GM21825 (cell line): ENCODE data around the gene RGMA.
A peak's percentile ranks its signal among the peaks of the same experiment; 100 is the strongest.

Source experiments
- ATAC-seq: cut with Tn5 transposase; IDR thresholded peaks from one replicate; pipeline ENCODE4 v1.9.1; 2021; ENCODE audit warnings: mild to moderate bottlenecking, moderate library complexity; ENCODE audit not compliant: unreplicated experiment

RGMA gene

GRCh38 chr15:93020976-93021772 is 67.8 kb downstream of the RGMA start:
- ATAC-seq = peak; percentile 74

DNA sequence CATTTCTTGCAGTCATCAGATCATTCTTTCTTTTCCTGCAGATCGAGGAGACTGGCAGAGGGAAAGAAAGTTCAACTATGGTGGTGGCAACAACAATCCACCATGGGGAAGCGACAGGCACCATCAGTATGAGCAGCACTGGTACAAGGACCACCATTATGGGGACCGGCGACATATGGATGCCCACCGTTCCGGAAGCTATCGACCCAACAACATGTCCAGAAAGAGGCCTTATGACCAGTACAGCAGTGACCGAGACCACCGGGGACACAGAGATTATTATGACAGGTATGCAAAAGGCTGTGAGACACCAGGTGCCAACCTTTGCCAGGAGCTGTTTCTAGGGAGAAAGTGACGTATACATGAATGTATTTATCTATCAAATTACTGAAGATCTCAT is 69.0 kb downstream of the RGMA start:
- ATAC-seq = no peak

- no peak for ATAC-seq
Observed at GRCh38 chr15:93019090-93019489, 69.9 kb downstream of the RGMA start.

DNA sequence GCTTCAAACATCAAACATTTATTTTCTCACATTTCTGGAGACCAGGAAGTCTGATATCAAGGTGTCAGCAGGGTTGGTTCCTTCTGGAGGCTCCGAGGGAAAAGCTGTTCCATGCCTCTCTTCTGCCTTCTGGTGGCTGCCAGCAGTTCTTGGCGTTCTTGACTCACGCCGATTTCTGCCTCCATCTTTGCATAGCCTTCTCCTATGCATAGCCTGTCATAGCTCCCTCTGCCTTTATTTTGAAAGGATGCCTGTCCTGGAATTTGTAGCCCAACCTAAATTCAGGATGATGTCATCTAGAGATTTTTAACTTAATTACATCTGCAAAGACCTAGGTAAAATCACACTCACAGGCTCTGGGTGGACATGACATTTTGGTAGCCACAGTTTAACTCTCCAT is 70.4 kb downstream of the RGMA start:
- ATAC-seq = no peak

- ATAC-seq = no peak
Observed at GRCh38 chr15:93017526-93017925, 71.5 kb downstream of the RGMA start.

GRCh38 chr15:93012786-93013185 is 76.2 kb downstream of the RGMA start:
- no peak for ATAC-seq

- ATAC-seq = no peak
Observed at GRCh38 chr15:93007994-93008393, 81.0 kb downstream of the RGMA start.

DNA sequence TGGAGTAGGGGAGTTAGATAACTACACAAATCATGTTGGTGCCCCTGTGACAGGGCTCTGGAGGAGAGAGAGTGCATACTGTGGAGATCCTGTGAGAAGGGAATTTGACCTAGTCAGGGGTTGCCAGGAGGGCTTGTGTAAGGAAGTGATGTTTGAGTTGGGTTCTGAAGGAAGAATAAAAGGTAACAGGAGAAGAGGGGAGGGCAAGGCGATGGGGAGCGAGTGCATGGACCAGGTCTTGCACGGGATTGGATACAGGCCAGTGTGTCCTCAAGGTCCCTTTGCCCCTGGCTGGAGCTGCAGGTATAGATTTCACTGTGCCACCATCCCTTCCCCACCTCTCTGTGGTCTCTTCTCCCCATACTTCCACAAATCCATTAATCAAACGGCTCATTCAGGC is 83.9 kb downstream of the RGMA start:
- ATAC-seq = no peak

GRCh38 chr15:93001881-93002280 is 87.1 kb downstream of the RGMA start:
- no peak for ATAC-seq

DNA sequence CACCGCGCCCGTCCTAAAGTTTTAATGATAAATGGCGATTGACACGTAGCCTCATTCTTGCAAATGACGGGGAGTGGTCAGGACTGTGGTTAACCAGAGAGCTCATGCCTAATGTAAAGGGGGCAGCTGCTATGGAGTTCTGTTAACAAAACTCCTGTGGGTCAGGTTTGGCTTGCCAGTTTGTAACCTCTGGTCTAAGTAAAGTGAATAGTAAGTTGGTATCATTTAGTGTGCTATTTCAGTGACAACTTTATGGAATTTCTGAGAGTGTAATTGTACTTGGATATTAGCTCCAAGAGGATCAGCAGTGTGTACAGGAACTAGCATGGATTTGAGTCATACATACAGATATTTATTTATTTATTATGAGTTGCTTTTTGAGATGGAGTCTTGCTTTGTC is 87.9 kb downstream of the RGMA start:
- no peak for ATAC-seq

- ATAC-seq = no peak
Observed at GRCh38 chr15:92997821-92998220, 91.2 kb downstream of the RGMA start.

GRCh38 chr15:92992720-92993119 is 96.3 kb downstream of the RGMA start:
- ATAC-seq = no peak

- no peak for ATAC-seq
Observed at GRCh38 chr15:92990031-92990430, 99.0 kb downstream of the RGMA start.

- ATAC-seq = peak; percentile 89
Observed at GRCh38 chr15:92989470-92989869, 99.5 kb downstream of the RGMA start.
